NCI-H748 (cell line): Measurements from ENCODE around the gene ZNF606.
"Not testable (repeated sequence)": the region's sequence is repeated elsewhere in the genome, so short reads cannot be mapped to it uniquely, and the experiment has no call there.

Source experiments
- DNase-seq: peaks from one replicate; lab custom pipeline; 2025; ENCODE audit not compliant: unreplicated experiment; lab: John Stamatoyannopoulos, UW

The ZNF606 gene

DNA sequence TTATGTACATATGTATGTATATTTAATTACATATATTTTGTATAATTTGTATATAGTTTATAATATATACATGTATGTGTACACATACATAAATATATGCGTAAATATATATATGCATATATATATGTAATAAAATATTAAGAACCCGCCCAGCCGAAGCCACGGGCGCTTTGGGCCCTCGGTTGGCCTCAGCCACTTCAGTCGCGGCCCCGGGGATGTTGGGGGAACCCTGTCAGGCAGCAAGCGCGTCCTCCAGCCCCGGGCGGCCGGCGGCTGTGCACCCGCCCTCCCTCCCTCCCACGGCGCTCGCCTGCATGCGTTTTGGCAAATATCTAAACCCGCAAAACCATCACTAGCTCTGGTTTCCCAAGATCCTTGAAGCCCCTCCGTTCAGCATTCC lies 7.9 kb upstream of the ZNF606 start:
- DNase-seq, result no peak

DNA sequence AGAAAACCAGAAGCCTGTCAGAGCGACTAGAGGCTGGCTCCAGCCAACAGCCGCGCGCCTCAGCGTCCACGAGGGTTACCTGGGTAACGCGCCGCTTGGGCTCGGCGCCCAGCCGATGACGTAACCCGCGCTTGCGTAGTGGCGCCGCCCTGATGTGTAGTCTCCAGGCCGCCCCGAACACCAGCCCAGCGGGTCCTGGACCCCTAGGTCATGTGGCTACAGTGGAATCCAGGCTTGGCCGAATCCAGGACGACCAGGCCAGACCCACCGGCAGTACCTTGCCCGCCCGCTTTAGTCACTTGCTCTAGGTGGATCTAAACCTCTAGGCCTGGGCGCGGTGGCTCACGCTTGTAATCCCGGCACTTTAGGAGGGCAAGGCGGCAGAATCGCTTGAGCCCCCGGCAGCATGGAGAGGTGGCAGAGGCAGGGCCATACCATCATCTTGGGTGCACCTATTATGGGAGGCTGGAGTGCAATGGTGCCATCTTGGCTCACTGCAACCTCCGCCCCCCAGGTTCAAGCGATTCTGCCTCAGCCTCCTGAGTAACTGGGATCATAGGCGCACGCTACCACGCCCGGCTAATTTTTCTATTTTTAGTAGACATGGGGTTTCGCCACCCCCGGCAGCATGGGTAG lies 7.2 kb upstream of the ZNF606 start:
- peak; percentile 98 for DNase-seq

DNA sequence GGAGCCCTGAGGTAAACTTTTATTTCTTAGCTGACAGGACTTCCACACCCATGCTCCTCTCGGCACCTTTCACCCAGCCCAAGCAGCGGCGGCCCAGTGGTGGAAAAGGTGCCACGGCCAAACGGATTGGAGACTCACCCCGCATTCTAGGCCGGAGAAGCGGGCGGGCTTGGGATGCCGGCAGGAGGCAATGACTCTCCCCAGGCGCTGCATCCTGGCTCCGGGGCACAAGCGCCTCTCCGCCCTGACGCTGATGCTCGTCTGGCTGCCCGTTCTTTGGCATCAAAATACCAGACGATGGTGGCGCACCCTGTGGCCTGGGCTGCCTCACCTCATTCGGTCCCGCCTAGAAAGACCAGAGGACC lies 6.7 kb upstream of the ZNF606 start:
- DNase-seq, result no peak

DNA sequence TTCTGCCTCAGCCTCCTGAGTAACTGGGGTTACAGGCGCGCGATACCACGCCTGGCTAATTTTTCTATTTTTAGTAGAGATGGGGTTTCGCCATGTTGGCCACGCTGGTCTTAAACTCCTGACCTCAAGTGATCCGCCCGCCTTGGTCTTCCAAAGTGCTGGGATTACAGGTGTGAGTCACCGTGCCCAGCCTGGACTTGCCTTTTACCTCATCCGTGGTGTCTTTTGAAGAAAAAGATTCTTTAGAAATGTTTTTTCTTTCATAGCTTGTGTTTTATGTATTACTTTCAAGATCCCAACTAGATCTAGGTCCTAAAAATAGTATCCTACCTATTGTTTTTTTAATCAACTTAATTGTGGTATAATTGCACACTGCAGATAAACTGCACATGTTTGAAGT lies 6.3 kb upstream of the ZNF606 start:
- not testable (repeated sequence) for DNase-seq

DNA sequence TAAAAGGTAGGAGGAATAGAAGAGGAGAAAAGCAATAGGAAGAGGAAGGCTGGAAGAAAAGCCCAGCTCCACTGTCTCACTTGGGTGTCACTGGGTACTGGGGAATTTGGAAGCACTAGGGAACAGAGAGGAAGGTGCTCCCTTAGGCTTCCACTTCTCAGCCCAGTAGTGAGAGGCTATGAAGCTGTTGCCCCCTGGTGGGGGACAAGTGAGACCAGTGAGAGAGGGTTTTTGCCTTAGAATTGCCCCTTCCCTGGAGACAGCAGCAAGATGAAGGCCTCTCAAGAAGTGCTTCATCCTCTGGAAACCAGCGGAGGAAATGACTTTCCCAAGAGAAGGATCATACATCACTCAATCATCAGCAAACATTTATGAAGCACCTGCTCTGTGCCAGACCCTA lies 4.7 kb upstream of the ZNF606 start:
- peak; percentile 60 for DNase-seq

DNA sequence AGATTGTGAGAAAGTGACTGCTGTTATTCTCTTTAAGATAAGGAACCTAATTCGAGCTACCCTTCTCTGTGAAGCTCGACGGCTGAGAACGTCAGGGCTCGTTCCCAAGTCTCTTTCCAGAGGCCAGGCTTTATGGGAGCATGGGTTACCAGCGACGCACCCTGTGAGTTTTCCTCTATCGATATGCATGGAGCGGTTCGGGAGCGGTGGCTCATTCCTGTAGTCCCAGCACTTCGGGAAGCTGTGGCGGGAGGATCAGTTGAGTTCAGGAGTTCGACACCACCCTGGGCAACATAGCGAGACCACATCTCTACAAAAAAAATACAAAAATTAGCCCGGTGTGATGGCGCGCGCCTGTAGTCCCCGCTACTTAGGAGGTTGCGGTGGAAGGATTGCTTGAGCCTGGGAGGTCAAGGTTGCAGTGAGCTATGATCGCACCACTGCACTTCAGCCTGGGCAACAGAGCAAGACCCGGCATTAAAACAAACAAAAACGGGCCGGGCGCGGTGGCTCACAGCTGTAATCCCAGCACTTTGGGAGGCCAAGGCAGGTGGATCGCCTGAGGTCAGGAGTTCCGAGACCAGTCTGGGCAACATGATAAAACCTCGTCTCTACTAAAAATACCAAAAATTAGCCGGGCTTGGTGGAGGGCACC lies 681 bp upstream of the ZNF606 start:
- DNase-seq, result peak; percentile 67

DNA sequence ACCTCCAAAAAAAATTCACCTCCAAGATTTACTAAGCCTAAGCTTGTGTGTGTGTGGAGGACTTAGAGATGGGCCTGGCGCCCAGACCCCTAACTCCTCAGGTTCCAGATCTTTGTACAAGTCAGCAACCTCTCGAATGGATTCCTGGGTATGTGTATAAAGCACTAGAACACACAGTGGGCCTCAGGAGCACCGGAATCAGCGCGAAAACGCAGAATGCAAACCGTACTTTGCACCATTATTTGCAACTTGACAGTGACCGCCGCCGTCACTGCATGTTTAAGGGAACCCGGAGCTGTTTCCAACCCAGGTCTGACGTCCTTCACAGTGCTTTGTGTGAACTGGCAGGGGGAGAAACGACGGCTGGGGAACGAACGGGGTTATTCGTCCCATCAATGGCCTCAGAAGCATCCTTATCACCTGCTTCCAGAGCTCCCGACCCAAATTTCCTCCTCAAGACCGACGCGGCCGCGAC lies 688 bp downstream of the ZNF606 start:
- DNase-seq, result peak; percentile 53

DNA sequence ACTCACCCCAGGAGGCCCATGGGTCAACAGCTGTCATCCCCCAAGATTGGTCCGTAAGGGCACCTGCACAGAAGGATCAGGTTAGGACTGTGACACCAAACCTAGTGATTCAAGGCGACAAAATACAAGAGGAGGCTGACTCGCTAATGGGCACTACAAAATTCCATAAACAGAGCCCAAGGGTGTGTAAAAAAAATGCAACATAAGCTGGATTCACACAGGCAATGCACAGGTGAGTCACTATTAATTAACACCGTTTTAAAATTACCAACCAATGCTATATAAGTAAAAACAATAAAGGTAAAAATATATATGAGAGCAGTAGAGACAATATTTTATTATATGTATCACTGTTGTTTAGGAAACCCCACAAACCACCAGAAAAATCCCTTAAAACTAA lies 1.9 kb downstream of the ZNF606 start:
- no peak for DNase-seq

DNA sequence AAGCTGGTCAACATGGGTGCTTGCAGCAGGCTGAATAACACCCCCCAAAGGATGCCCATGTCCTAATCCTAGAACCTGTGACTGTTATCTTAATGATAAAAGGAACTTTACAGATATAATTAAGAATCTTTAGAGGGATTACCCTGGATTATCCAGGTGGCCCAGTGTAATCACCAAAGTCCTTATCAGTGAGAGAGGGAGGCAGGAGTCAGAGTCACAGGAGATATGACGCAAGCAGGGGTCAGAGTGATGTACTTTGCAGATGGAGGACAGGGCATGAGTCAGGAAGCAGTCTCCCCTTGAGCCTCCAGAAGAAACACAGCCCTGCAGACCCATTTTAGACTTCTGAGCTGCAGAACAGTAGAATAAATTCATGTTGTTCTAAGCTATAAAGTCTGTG lies 9.8 kb downstream of the ZNF606 start:
- no peak for DNase-seq

DNA sequence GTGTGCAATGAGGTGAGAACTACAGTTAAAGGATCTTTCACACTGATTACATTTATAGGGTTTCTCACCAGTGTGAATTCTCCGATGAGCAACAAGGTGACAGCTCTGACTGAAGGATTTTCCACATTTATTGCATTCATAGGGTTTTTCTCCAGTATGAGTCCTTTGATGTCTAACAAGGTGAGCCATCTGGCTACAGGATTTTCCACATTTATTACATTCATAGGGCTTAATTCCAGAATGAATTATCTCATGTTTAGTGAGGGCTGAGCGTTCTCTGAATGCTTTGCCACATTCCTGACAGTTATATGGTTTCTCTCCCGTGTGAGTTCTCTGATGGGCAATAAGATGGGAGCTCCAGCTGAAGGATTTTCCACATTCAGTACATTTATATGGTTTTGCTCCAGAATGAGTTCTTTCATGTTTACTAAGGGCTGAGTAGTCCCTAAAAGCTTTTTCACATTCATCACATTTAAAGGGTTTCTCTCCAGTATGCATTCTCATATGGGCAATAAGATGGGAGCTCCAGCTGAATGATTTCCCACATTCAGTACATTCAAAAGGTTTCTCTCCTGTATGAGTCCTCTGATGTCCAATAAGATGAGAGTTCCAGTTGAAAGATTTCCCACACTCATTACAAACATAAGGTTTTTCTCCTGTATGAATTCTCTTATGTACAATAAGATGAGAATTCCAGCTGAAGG lies 23.9 kb downstream of the ZNF606 start:
- peak; percentile 17 for DNase-seq

DNA sequence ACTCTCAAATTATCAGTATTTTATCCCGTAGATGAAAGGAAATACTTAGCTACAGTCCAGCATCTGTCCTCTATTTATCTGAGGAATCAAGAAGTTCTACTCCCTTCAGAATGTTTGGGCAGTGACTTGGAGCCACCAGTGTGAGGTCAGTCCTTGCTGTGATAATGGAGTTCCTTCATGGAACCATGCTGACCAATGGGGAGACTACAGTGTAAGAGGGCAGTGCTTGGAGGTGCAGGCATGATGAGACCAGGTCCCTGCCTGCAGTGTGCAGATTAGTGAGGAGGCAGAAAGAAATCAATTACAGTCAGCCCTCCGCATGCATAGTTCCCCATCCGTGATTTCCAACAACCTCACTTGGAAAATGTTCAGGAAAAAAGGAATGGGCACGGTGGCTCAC lies 28.2 kb downstream of the ZNF606 start, which contains the start of gene C19orf18:
Gene C19orf18, minus strand, starts transcription at position 101 of the 400 bp plus-strand sequence. CDS start 102 bp downstream, outside the sequence.
- DNase-seq, result no peak

DNA sequence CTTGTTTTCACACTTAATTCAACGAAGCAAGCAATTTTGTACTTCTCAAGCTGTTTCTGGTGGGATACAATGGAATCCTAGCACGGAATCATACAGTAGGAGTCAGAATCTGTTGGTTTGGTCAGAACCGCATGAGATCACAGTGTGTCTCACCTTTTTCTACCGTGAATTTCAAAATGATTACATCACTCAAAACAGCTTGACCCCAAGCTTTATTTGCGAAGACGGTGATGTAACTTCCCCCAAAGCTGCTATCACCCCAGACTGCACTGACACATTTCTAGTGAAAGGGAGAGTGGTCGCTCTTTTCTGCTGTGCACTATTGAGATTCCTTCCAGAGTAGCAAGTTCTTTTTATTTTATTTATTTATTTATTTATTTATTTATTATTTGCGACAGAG lies 37.9 kb downstream of the ZNF606 start:
- no peak for DNase-seq

DNA sequence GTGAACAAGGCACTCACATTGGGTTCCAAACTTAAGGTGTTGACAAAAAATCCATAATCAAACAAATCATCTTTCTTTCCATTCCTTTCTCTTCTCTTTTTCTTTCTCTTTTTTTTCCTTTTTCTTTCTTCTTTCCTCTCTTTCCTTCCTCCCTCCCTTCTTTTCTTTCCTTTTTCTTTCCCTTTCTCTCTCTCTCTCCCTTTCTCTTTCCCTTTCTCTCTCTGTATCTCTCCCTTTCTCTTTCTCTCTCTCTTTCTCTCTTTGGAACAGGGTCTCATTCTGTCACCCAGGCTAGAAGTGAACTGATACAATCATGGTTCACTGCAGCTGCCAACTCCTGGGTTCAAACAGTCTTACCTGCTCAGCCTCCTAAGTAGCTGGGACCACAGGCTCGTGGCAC lies 40.8 kb downstream of the ZNF606 start:
- no peak for DNase-seq

DNA sequence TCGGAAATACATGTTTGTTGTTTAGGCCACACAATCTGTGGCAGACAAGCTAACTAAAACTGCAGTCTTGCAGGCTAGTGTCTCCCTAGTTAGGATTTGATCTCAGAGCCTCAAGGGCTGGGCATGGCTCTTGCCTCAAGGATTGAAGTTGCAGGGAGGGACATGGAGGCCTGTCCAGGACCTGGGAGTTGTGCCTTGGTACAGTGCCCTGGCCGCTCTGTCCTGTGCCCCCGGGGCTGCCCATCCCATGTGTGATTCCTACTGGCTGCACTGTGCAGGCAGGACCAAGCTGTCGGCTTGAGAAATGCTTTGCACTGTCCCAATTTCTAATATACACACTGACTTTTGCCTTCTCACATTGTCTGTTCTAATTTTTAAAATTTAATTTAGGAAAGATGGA lies 47.6 kb downstream of the ZNF606 start:
- no peak for DNase-seq

DNA sequence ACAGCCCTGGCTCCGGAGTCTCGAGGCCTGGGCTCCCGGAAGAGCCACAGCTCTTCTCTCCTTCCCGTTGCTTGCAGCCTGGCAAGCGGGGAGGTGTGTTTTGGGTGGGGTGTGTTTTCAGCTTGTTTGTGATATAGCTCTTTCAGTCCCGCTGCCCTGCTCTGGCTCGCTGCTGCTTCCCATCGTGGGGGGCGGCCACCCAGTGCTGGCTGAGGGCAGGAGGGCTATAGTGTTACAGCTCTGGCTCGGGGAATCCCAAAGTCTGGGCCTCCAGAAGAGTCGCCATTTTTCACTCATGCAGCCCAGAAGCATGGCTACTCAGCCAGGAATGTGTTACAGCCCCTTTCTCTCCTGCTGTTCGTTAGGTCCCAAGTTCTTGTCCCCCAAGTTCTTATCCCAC lies 52.9 kb downstream of the ZNF606 start:
- no peak for DNase-seq

DNA sequence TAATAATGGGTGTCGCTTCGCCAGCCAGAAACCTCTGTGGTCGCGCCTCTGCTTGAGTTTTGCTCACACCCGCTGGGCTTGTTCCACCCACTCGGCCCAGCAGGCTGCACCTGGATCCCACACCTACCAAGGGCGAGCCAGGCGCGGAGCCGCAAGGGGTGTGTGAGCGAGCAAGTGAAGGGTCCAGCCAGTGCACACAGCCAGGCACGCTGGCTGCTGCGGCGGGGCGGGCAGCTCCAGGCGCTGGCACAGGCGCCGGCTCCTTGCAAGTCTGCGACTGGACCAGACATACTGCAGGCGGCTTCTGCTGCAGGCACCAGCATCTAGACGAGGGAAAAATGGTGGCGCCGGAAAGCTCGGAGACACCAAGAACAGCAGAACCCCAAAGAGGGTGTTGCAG lies 53.3 kb downstream of the ZNF606 start:
- no peak for DNase-seq

DNA sequence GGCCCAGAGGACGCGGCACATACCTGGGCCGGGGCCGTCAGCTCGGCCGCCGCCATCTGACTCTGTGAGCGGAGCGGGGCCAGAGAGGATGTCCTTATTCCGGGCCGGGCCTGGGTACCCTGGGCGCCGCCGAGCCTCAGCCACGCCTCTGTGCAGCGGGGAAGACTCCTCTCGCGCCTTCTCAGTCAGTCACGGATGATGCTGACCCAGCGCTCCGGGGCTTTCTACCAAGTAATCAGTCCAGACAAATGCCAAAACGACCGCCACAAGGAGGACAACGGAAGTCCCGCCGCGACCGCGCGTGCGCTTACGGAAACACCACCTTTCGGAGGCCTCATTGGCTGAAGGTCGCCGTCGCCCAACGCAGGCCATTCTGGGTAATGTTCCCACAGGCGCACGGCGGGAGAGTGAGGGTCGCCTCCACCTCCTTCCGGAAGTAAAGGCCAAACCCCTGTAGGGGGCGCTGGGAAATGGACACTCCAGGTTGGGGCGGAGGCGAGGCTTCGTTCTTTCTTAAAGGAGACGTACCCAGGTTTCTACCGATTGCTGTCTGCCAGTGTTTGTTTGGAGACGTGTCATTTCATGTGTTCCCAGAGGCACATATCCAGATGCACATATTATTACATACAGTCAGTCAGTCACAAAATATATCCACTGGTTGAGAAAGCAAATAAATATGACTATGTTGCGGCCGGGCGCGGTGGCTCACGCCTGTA lies 55.0 kb downstream of the ZNF606 start, which contains the start of gene ZNF256:
Gene ZNF256, minus strand, starts transcription at position 288 of the 716 bp plus-strand sequence. Its CDS starts 232 bp downstream, at position 56.
- DNase-seq, result peak; percentile 99

DNA sequence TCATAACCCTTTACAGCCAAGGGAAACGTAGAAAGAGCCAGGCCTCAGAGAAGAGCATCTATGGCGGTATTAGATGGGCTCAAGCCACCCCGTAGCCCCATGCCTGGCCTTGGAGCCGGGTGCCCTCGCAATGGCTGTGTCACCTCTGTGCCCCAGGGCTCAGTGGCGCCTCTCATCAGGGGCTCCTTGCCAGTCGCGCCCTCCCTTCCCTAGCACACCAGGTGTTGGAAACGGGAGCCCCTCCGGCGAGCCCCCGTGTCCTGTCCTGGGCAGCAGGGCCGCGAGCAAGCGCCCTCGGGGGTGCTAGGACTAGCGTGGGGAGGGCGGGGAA lies 55.6 kb downstream of the ZNF606 start:
- no peak for DNase-seq

DNA sequence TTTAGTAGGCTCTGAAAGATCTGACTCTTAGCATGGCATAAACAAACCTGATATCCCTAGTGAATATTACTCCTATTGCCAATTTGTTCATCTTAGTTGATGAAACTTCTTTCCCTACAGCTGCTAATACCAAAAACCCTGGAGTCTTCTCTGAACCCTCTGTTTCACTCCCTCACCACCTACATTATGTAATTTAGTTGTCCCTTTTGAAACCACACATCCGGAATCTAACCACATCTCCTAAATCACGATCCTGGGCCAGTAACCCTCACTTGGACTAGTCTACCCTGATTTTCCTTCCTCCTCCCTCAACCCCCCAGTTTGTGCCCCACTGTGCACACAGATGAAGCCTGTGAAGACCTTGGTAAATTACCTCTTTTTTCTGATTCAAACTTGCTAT lies 56.3 kb downstream of the ZNF606 start:
- no peak for DNase-seq

DNA sequence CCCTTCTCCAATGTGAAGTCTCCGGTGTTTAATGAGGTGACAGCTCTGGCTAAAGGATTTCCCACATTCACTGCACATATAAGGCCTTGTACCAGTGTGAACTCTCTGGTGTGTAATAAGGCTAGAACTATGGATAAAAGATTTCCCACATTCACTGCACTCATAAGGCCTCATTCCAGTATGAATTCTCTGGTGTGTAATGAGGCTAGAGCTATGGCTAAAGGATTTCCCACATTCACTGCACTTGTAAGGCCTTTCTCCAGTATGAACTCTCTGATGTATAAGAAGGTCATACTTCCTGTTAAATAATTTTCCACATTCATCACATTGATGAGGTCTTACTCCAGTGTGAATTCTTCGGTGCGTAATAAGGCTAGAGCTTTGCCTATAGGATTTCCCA lies 61.0 kb downstream of the ZNF606 start:
- no peak for DNase-seq

DNA sequence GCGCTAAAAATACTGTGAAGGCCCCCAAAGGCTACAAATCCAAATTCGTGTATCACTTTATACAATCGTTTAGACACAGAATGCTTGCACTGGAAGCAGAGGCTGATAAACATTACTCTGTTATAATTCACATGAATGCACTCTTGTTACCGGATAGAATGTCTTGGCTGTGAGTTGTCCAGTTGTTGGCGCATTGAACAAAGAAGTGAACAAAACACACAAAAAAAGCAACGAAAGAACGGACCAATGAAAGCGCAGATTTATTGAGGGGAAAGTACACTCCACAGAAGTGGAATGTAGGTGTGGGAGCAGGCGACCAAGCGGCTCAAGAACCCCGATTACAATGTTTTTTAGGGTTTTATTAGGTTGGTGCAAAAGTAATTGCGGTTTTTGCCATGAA lies 66.9 kb downstream of the ZNF606 start:
- no peak for DNase-seq
